Measurements from ENCODE around the gene RBPJ.

Gene RBPJ

DNA sequence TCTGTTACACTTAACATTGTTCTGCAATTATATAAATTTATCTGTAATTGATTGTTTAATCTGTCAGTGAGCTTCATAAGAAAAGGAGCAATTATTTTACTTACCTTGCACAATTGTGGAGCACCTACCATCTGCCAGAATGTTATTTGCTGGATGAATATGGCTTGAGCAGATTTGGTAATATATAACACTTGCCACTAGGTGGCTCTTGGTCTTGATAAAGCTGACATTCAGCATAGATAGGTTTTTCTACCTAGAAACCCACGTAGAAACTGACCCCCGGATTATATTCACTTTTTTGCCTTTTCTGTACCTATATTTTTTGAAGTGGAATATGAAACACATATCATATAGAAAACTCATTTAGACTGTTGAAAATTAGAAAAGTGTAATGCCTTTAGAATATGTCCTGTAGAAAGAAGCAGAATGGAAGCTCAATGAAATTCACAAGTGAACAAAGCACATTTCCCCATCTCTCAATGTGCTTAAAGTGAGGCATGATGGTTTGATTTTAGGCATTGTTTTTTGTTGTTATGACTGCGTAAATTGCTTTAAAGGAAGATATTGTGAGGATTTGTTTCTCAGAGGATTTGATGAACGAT is 9.5 kb downstream of the RBPJ start:
- H3K36me3 ChIP-seq (ENCODE audit: control insufficient read depth, insufficient read depth, low read length) = no peaks in the 10 kb centered on the region
- no peak overlapping the region for H3K4me3 ChIP-seq (ENCODE audit: low read length)
- H3K4me1 ChIP-seq (ENCODE audit: control insufficient read depth, insufficient read depth, low read length) = peaks cover 9% of the 10 kb centered on the region
- no peaks in the 10 kb centered on the region for H3K27me3 ChIP-seq (ENCODE audit: control insufficient read depth, insufficient read depth, low read length)
- no peak overlapping the region for H3K9ac ChIP-seq (ENCODE audit: low read length)
- H3K27ac ChIP-seq (ENCODE audit: low read depth, low read length) = no peak overlapping the region

- Histone ChIP-seq H3K4me1 (ENCODE audit: control insufficient read depth, insufficient read depth, low read length) (peaks cover 9% of the 10 kb centered on the region), H3K27ac (ENCODE audit: low read depth, low read length) (no peak overlapping the region), H3K9ac (ENCODE audit: low read length) (no peak overlapping the region)
Measured at GRCh38 chr4:26330946-26331345, 10.1 kb downstream of the RBPJ start.

GRCh38 chr4:26331380-26331950 is 10.7 kb downstream of the RBPJ start:
- Histone ChIP-seq H3K4me1 (ENCODE audit: control insufficient read depth, insufficient read depth, low read length) (peaks cover 9% of the 10 kb centered on the region), H3K9ac (ENCODE audit: low read length) (no peak overlapping the region), H3K4me3 (ENCODE audit: low read length) (no peak overlapping the region), H3K36me3 (ENCODE audit: control insufficient read depth, insufficient read depth, low read length) (no peaks in the 10 kb centered on the region), H3K27me3 (ENCODE audit: control insufficient read depth, insufficient read depth, low read length) (no peaks in the 10 kb centered on the region), H3K27ac (ENCODE audit: low read depth, low read length) (no peak overlapping the region)

More at GRCh38 chr4:26330946-26331345, 10.1 kb downstream of the RBPJ start:
- Histone ChIP-seq H3K36me3 (ENCODE audit: control insufficient read depth, insufficient read depth, low read length) (no peaks in the 10 kb centered on the region), H3K4me3 (ENCODE audit: low read length) (no peak overlapping the region), H3K27me3 (ENCODE audit: control insufficient read depth, insufficient read depth, low read length) (no peaks in the 10 kb centered on the region)

- H3K4me1 ChIP-seq (ENCODE audit: control insufficient read depth, insufficient read depth, low read length) = peaks cover 9% of the 10 kb centered on the region
- no peak overlapping the region for H3K4me3 ChIP-seq (ENCODE audit: low read length)
- H3K27me3 ChIP-seq (ENCODE audit: control insufficient read depth, insufficient read depth, low read length) = no peaks in the 10 kb centered on the region
- H3K9ac ChIP-seq (ENCODE audit: low read length) = no peak overlapping the region
- no peak overlapping the region for H3K27ac ChIP-seq (ENCODE audit: low read depth, low read length)
- no peaks in the 10 kb centered on the region for H3K36me3 ChIP-seq (ENCODE audit: control insufficient read depth, insufficient read depth, low read length)
Measured at GRCh38 chr4:26334366-26334765, 13.6 kb downstream of the RBPJ start.

DNA sequence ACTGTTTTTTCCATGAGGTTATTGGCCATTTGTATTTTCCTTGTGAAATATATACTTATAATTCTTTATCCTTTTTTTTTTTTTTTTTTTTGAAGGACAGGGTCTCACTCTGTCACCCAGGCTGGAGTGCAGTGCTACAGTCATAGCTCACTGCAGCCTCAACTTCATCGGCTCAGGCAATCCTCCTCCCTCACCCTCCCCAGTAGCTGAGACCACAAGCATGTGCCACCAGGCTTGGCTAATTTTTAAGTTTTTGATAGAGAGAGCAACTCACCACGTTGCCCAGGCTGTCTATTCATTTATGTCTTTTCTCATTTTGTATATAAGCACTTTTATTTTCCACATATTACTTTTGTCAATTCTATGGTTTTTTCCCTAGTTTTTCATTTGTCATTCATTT is 16.8 kb downstream of the RBPJ start:
- H3K9ac ChIP-seq (ENCODE audit: low read length) = no peak overlapping the region
- H3K27me3 ChIP-seq (ENCODE audit: control insufficient read depth, insufficient read depth, low read length) = no peaks in the 10 kb centered on the region
- no peak overlapping the region for H3K4me3 ChIP-seq (ENCODE audit: low read length)
- peaks cover 4% of the 10 kb centered on the region for H3K4me1 ChIP-seq (ENCODE audit: control insufficient read depth, insufficient read depth, low read length)
- H3K36me3 ChIP-seq (ENCODE audit: control insufficient read depth, insufficient read depth, low read length) = no peaks in the 10 kb centered on the region
- no peak overlapping the region for H3K27ac ChIP-seq (ENCODE audit: low read depth, low read length)

DNA sequence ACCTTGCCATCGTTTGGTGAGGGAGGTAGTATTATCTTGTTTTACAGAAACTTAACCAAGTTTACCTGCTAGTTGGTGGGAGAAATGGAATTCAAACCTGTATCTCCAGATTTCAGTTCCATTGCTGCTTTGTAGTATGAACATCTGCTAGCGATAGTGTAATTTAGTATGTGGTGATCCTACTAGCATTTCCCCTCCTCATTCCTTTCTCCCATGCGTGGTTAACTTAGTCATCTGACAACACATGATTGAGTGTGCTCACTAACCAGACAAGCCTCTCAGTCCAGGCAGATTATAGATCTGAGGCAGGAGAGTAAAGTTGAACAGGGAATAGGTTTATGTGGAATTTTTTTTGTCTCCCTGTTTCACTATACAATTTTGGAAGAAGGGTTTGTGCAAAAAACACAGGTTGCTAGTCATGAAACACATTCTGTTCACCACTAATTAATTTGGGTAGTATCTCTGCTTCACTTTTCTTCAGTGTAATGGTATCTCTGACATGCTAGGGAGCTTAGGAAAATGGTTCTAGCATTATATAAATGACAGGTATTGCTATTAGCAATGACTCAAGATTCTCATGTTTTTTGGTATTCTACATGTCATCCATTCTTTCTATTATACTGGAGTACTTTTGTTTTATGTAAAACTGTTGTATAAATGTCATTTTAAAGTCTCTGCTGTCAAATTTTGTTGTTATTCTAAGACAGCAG is 21.7 kb downstream of the RBPJ start:
- Histone ChIP-seq H3K27me3 (ENCODE audit: control insufficient read depth, insufficient read depth, low read length) (no peaks in the 10 kb centered on the region), H3K9ac (ENCODE audit: low read length) (no peak overlapping the region), H3K4me3 (ENCODE audit: low read length) (no peak overlapping the region), H3K27ac (ENCODE audit: low read depth, low read length) (no peak overlapping the region), H3K4me1 (ENCODE audit: control insufficient read depth, insufficient read depth, low read length) (peaks cover 12% of the 10 kb centered on the region), H3K36me3 (ENCODE audit: control insufficient read depth, insufficient read depth, low read length) (no peaks in the 10 kb centered on the region)

DNA sequence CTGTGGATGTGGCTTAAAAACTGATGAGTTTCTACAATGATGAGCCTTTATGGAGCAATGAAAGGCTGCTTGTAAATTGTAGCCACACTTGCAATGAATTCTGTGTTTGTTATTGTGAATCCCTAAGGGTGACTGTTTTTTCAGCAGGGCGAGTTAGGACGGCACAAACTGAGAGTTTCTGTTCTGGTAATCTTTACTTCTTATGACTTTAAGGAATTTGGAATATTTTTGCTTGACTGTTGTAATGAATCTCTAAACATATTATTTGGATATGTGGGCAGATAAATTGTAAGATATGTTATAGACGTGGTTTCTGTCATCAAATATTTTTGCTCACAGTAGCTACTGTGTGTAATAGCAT is 22.2 kb downstream of the RBPJ start:
- no peak overlapping the region for H3K4me3 ChIP-seq (ENCODE audit: low read length)
- H3K9ac ChIP-seq (ENCODE audit: low read length) = no peak overlapping the region
- H3K27ac ChIP-seq (ENCODE audit: low read depth, low read length) = no peak overlapping the region
- peaks cover 12% of the 10 kb centered on the region for H3K4me1 ChIP-seq (ENCODE audit: control insufficient read depth, insufficient read depth, low read length)
- H3K36me3 ChIP-seq (ENCODE audit: control insufficient read depth, insufficient read depth, low read length) = no peaks in the 10 kb centered on the region
- no peaks in the 10 kb centered on the region for H3K27me3 ChIP-seq (ENCODE audit: control insufficient read depth, insufficient read depth, low read length)

- peaks cover 12% of the 10 kb centered on the region for H3K4me1 ChIP-seq (ENCODE audit: control insufficient read depth, insufficient read depth, low read length)
- no peak overlapping the region for H3K4me3 ChIP-seq (ENCODE audit: low read length)
- H3K27ac ChIP-seq (ENCODE audit: low read depth, low read length) = no peak overlapping the region
- H3K27me3 ChIP-seq (ENCODE audit: control insufficient read depth, insufficient read depth, low read length) = no peaks in the 10 kb centered on the region
- no peaks in the 10 kb centered on the region for H3K36me3 ChIP-seq (ENCODE audit: control insufficient read depth, insufficient read depth, low read length)
- no peak overlapping the region for H3K9ac ChIP-seq (ENCODE audit: low read length)
Measured at GRCh38 chr4:26344901-26345564, 24.2 kb downstream of the RBPJ start.

GRCh38 chr4:26345565-26345938 is 24.7 kb downstream of the RBPJ start:
- Histone ChIP-seq H3K36me3 (ENCODE audit: control insufficient read depth, insufficient read depth, low read length) (no peaks in the 10 kb centered on the region), H3K9ac (ENCODE audit: low read length) (no peak overlapping the region), H3K27me3 (ENCODE audit: control insufficient read depth, insufficient read depth, low read length) (no peaks in the 10 kb centered on the region), H3K4me3 (ENCODE audit: low read length) (no peak overlapping the region), H3K4me1 (ENCODE audit: control insufficient read depth, insufficient read depth, low read length) (peaks cover 12% of the 10 kb centered on the region), H3K27ac (ENCODE audit: low read depth, low read length) (no peak overlapping the region)

- Histone ChIP-seq H3K4me3 (ENCODE audit: low read length) (peak overlapping the region; percentile 30), H3K9ac (ENCODE audit: low read length) (no peak overlapping the region), H3K27me3 (ENCODE audit: control insufficient read depth, insufficient read depth, low read length) (no peaks in the 10 kb centered on the region), H3K4me1 (ENCODE audit: control insufficient read depth, insufficient read depth, low read length) (peaks cover 12% of the 10 kb centered on the region), H3K27ac (ENCODE audit: low read depth, low read length) (peak overlapping the region; percentile 3), H3K36me3 (ENCODE audit: control insufficient read depth, insufficient read depth, low read length) (no peaks in the 10 kb centered on the region)
Measured at GRCh38 chr4:26346203-26346620, 25.4 kb downstream of the RBPJ start.

- Histone ChIP-seq H3K4me3 (ENCODE audit: low read length) (no peak overlapping the region), H3K9ac (ENCODE audit: low read length) (no peak overlapping the region), H3K36me3 (ENCODE audit: control insufficient read depth, insufficient read depth, low read length) (no peaks in the 10 kb centered on the region), H3K27ac (ENCODE audit: low read depth, low read length) (no peak overlapping the region), H3K27me3 (ENCODE audit: control insufficient read depth, insufficient read depth, low read length) (no peaks in the 10 kb centered on the region), H3K4me1 (ENCODE audit: control insufficient read depth, insufficient read depth, low read length) (no peaks in the 10 kb centered on the region)
Measured at GRCh38 chr4:26349496-26349895, 28.7 kb downstream of the RBPJ start.

GRCh38 chr4:26351685-26352084 is 30.9 kb downstream of the RBPJ start:
- Histone ChIP-seq H3K27ac (ENCODE audit: low read depth, low read length) (no peak overlapping the region), H3K36me3 (ENCODE audit: control insufficient read depth, insufficient read depth, low read length) (no peaks in the 10 kb centered on the region)

More at GRCh38 chr4:26351685-26352084, 30.9 kb downstream of the RBPJ start:
- Histone ChIP-seq H3K4me1 (ENCODE audit: control insufficient read depth, insufficient read depth, low read length) (peaks cover 6% of the 10 kb centered on the region), H3K27me3 (ENCODE audit: control insufficient read depth, insufficient read depth, low read length) (no peaks in the 10 kb centered on the region), H3K4me3 (ENCODE audit: low read length) (no peak overlapping the region), H3K9ac (ENCODE audit: low read length) (no peak overlapping the region)

Data from rectal smooth muscle tissue (tissue), 1 donor.